Omental fat pad (tissue), 4 donors: ENCODE measurements around the gene PDZD7. TPM values are rescaled to one million over a fixed set of nuclear protein-coding genes. Genes with fewer than 3 reads are reported as not detected.
A peak's percentile ranks its signal among the peaks of the same experiment; 100 is the strongest.
"Not testable (repeated sequence)": the region's sequence is repeated elsewhere in the genome, so short reads cannot be mapped to it uniquely, and the experiment has no call there.

Experiments
- ATAC-seq: fragments of 150-250 bp; one replicate; pipeline ENCODE4 v1.9.1; 2016; ENCODE audit warnings: mild to moderate bottlenecking, moderate library complexity; ENCODE audit not compliant: low FRiP score
- DNase-seq: peaks from one replicate; pipeline ENCODE4 v3.0.0-alpha.2; 2019; ENCODE audit warnings: low spot score
- CTCF ChIP-seq, 3 donors: fragments of 450-650 bp; IDR thresholded peaks; one replicate each; pipeline ENCODE4 v1.5.1; 2016 to 2017; ENCODE audit warnings: antibody characterized with exemption in 3 of 3, mild to moderate bottlenecking in 3 of 3, moderate library complexity in 2 of 3
- total RNA-seq, 4 donors: library from RNA; depleted of rRNA; stranded (reverse); fragments of >200 nt; gene quantifications; one replicate each; pipeline ENCODE4 v1.1.0, GENCODE V29; 2016

The PDZD7 gene
- total RNA-seq, 4 donors from 2014 or later = 0.12 to 3.3 (median 0.30) TPM

- ATAC-seq (no peak), DNase-seq (peak; percentile 2)
Measured at GRCh38 chr10:100978121-100978900, 52.6 kb downstream of the PDZD7 start.

GRCh38 chr10:100977436-100977835 lies 53.5 kb downstream of the PDZD7 start:
- DNase-seq (no peak), ATAC-seq (no peak)
- no peak for TF ChIP-seq CTCF (IDR thresholded peaks at IDR 0.05)

More at GRCh38 chr10:100978121-100978900, 52.6 kb downstream of the PDZD7 start:
- TF ChIP-seq CTCF (IDR thresholded peaks at IDR 0.05) = no peak

- ATAC-seq = no peak
- DNase-seq = no peak
- TF ChIP-seq CTCF (IDR thresholded peaks at IDR 0.05) = no peak
Measured at GRCh38 chr10:100976906-100977305, 54.0 kb downstream of the PDZD7 start.

DNA sequence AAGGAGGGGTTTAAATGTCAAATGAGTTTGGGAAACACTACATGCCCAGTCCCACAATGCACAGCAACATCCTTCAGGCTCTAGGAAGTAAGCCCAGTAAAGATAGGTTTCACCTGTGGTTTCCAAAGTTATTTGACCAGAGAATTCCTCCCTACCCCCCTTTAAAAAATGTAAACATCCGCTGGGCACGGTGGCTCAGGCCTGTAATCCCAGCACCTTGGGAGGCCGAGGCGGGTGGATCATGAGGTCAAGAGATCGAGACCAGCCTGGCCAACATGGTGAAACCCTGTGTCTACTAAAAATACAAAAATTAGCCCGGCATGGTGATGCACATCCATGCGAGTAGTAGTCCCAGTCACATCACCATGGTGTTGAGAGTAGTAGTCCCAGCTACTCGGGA lies 55.5 kb downstream of the PDZD7 start:
- DNase-seq, ATAC-seq: not testable (repeated sequence)

GRCh38 chr10:100972904-100973535 lies 57.9 kb downstream of the PDZD7 start:
- DNase-seq = no peak
- no peak for TF ChIP-seq CTCF (IDR thresholded peaks at IDR 0.05)
- ATAC-seq = no peak

DNA sequence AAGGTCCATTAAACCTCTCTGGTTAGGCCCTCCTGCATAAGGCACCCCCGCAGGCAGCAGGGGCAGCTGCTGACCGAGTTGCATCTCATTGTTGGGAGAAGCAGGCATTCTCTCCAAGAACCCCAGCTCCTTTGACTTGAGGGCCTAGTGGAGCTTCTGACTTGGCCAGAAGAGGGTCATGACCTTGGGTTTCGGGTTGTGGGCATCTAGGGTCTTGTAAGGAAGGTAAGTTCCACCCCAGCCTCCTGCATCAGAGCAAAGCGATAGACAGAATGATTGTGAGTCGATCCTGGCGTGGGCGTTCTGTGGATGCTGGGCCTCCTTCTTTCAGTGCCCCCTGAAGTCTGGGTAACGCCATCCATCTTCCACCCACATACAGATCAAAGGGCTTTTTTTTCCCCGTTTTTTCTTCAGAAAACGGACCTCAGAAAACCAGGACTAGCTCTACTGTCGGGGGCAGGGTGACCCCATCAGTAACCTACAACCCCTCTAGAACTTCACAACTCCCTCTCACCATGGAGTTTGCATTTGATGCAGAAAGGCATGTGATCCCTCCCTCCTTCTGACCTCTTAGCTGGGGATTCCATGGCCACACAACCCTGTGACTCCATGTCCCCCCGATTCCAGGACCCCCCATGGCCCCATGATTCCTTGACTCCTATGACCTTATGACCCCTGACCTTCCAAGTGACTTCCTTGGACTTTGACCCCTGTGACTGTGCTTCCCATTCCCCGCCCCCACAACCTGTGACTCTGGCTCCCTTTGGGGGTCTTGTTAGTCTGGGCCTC lies 58.6 kb downstream of the PDZD7 start:
- TF ChIP-seq CTCF (IDR thresholded peaks at IDR 0.05) = no peak
- DNase-seq = no peak
- ATAC-seq = no peak
